Cardiac septum (tissue), 1 donor: Measurements from ENCODE around the gene TRPM2. TPM values are rescaled to one million over a fixed set of nuclear protein-coding genes. Genes with fewer than 3 reads are reported as not detected.

ENCODE experiments used
- DNase-seq: peaks from one replicate; pipeline ENCODE4 v3.0.0-alpha.2; 2020; ENCODE audit warnings: low spot score
- intact Hi-C: fragments of 100-400 bp; cut with DNase I; formaldehyde crosslinking; loops from one replicate; pipeline ENCODE4 v1.14.0; 2022
- total RNA-seq: library from RNA; stranded (reverse); fragmentation: NEBNext Ultra II Directional; extraction: Animal tissue kit (Norgen Biotek cat#: 25700); gene quantifications from one replicate; pipeline ENCODE4 v1.2.1, GENCODE V29; 2021
- donor health status: DM: no; HTN: no; CAD: no.

TRPM2 gene
- total RNA-seq, 1 donor from 2014 or later = 1.2 TPM

DNA sequence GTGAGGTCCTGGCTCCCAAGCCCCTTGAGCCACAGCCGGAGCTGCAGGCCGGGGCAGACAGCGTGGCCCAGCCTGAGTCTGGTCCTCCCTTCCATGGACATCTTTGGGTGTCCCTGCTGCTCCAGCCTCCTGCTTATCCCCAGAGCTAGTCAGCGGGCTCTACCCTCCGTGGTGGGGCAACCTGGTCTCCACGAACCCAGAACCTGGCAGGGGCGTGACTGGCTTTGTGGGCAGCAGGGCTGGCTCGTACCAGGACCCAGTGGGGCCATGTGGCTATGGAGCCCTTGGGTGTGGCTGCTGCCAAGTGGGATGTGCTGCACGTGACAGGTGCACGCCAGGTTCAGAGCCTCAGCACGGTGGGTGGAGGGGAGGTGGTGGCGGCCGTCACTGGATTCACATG lies 32.6 kb upstream of the TRPM2 start:
- no peak for DNase-seq
- intact Hi-C loops = no loop called here

DNA sequence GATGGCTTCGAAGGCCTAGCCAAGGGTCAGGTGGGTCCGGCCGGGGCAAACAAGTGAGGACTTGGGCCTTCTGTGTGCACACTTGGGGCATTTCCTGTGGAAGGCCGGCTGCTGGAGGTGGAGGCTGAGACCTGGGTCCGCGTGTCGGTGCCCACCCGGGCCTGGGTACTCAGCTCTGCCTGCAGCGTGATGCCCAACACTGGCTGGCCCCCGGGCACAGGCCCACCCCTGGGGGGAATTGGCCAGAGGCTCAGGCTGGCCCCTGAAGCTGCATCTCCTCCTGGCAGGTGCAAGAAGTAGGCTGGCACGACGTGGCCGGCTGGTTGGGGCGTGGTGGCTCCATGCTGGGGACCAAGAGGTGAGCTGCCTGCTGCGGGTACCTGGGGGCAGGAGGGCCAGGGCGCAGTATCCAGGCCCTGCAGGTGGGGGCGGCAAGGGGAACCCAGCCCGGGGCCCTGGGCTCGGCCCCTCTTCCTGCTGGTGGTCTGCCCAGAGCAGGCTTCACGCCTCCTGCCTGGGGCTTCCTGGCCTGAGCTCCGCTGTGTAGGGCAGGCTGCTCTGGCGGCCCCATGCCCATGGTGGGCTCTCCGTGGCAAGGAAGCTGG lies 31.5 kb upstream of the TRPM2 start:
- no peak for DNase-seq
- intact Hi-C loops = no loop called here

GRCh38 chr21:44322621-44323325 lies 30.6 kb upstream of the TRPM2 start:
- intact Hi-C loops = no loop called here

DNA sequence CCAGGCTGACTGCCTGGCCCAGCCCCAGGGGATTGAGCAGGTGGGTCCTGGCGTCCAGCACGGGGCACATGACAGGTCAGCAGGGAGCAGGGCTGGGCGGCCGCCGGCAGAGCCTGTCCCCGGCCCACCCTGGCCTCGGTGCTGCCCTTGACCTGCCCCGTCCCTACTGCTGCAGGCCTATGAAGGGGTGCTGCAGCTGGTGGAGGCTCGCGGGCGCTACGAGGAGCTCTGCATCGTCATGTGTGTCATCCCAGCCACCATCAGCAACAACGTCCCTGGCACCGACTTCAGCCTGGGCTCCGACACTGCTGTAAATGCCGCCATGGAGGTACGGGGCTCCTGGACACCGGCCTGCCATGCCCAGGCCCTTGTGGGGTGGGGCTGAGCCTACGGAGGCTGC lies 29.8 kb upstream of the TRPM2 start:
- intact Hi-C loops = no loop called here
- DNase-seq = no peak

More at GRCh38 chr21:44322621-44323325, 30.6 kb upstream of the TRPM2 start:
- DNase-seq = no peak

DNA sequence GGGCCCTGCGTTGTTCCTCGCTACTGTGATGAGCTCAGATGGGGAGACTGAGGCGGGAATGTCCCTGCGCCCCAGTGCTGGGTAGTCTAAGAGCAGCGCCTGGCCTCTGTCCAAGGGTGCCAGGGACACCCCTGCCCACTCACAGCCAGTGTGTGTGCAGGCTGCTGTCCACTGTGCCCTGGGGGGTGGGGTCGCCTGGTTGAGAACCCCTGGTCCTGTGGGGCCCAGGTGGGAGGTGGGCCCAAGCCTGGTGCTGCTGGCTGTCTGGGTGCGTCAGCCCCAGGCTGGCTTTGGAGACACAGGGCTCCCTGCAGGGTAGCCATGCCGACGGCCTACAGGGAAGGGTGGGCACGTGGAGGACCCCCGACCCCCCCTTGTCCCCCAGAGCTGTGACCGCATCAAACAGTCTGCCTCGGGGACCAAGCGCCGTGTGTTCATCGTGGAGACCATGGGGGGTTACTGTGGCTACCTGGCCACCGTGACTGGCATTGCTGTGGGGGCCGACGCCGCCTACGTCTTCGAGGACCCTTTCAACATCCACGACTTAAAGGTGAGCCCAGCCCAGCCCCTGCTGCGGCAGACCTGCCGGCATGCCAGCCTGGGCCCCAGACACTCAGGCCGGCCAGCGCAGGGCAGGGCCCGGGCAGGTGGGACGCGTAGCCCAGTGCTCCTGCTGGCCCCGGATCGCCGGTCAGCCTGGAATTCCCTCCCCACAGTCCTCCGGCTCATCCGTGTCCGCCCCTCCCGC lies 29.1 kb upstream of the TRPM2 start:
- intact Hi-C loops = no loop called here
- DNase-seq = no peak

- intact Hi-C loops = no loop called here
Measured at GRCh38 chr21:44324854-44325107, 28.6 kb upstream of the TRPM2 start.

DNA sequence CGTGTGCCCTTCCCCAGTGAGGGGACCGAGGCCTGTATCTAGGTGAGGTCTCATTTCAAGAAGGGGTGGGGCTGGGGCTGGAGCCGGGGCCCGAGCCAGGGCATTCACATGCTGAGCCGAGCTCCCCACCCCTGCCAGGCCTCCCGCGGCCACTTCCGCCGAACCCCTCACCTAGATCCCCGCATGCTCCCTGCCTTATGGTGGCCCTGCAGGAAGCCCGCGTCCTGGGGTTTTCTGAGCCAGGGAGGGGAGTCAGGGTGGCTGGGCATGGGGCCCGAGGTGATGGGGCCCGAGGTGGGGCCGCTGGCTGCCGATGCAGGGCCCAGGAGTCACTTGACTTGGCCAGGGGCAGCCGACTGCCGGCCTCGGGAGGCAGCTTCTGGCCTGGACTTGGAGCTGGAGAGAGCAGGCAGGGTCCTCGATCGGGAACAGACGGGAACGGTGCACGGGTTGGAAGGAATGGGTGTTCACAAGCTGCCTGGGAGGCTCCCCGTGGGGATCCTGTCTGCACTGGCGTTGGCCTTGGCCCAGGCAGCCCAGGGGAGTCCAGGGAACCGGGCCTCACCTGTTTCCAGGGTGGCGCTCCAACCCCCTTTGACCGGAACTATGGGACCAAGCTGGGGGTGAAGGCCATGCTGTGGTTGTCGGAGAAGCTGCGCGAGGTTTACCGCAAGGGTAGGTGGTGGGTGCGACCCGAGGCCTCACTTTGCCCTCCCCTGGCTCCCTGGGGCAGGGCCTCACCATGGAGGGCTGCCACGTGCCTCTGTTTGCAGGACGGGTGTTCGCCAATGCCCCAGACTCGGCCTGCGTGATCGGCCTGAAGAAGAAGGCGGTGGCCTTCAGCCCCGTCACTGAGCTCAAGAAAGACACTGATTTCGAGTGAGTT lies 27.8 kb upstream of the TRPM2 start:
- DNase-seq = no peak
- intact Hi-C loops = no loop called here

More at GRCh38 chr21:44324854-44325107, 28.6 kb upstream of the TRPM2 start:
- no peak for DNase-seq

DNA sequence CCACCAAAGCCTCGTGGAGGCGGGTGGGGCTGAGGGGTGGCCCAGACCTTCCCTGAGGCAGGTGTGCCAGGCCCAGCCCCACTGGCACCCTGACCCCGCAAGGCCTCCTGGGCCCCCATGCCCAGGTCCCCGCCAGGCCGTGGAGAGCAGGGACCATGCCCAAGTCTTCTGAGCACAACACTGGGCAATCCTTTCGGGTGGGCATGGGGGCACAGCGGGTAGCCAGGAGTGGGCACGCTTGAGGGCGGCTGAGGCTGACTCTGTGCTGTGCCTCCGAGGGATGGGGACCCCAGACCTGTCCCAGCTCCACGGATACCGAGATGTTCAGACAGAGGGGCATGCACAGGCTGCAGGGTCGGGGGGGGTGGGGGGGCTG lies 27.2 kb upstream of the TRPM2 start:
- DNase-seq = no peak
- intact Hi-C loops = no loop called here

DNA sequence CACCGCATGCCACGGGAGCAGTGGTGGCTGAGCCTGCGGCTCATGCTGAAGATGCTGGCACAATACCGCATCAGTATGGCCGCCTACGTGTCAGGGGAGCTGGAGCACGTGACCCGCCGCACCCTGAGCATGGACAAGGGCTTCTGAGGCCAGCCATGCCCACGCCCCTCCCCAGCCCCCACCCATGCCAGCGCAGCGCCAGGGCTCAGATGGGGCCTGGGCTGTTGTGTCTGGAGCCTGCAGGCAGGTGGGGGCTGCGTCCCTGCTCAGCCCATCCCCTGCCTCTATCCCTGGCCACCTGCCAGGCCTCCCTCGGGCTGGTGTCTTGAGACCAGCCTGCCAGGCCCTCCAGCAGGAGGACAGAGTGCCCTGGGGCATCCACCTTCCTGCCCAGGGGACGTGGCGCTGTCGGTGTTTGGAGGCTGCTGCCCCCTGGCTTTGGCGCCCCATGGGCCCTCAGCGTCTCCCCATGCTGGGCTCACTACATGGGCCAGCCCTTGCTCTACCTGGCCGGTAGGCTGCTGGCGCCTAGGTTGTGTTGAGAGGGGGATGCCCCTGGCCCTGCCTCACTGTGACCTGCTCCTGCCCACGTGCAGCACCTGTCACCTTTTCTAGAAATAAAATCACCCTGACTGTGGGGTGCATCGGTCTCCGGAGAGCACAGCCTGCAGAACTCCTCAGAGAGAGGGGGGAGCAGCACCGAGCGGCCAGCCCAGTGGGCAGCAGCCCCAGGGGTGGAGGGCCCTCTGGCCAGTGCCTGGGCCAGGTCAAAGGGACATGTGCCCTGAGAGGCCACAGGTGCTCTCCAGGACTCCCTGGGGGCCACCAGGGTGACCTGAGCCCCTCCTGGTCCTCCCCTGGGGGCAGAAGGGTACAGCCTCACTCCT lies 26.5 kb upstream of the TRPM2 start:
- intact Hi-C loops = no loop called here
- no peak for DNase-seq

DNA sequence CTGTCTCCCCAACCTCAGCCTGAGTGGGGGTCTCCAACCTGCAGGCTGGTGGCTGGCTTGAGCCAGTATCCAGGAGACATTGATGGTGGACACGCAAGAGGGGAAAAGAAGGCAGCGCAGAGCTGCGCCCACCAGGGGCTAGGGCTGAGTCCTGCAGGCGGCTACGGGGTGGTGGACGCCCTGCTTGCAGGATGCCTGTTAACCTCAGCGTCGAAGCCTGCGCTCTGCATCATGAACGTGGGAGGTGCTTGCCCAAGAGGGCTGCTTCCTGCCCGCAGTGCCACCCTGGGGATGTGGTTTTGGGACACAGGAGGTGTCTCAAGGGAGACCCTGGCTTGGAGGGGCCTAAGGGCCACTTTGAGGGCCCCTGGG lies 25.8 kb upstream of the TRPM2 start:
- intact Hi-C loops = no loop called here
- DNase-seq = no peak

DNA sequence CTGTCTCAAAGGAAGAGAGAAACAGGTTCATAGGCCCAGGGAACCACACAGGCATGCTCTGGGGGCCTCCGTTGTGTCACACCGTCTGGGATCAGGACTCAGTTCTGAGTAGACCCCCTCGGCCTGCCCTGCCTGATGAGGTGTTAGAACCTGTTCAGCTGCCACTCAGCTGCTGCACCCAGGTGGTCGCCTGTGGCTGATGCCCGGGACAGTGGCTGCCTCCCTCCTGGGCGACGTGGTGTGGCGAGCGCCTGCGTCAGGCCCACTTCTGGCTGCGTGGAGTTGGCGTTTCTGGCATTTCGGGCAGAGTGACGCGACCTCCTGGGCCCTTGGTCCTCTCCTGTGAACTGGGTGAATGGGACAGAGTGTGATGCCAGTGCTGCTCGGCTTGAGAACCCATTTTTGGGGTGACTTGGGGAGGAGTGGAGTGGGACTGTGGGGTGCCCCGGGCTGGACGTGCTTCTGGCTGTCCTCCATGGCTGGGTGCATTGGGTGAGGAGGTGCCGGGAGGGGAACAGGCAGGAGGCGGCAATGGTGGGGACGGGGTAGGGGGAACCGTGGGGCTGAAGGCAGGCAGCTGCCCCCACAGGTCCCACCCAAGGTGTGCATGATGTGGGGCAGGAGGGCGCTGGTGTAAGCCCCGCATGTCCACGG lies 25.1 kb upstream of the TRPM2 start:
- no peak for DNase-seq
- intact Hi-C loops = no loop called here

DNA sequence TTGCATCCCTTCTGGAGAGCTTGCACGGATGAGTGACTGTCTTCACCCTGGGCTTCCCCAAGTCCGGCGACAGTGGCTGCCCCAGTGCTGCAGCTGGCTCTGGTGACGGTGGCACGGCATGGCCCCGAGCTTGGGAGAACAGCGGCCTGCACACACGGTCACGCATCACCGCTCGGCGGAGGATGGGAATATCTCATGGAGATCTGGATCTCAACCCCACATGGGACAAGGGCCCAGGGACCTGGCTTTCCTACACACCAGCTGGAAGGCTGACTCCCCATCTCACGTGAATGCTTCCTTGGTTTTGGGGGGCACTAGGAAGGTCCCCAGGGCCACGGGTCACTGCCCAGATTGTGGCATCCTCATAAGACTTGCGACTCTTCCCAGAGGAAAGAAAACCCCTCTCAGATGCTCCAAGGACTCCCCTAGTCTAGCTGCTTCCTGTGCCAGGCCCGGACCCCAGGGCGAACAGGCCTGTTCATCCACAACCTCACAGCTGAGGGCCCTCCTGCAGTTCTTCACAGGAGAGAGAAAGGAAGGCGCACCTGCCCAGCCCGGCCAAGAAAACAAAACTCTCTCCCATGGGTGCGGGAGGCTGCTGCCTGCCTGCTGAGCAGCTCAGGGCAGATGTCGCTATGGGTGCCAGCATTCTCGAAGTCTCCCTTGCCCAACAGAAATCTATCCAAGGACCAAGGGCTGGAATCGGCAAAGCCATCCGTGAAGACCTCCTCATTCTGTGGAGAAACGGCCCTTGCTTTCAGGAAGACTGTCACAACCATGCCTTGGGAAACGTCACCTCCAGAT lies 24.1 kb upstream of the TRPM2 start:
- DNase-seq = no peak

GRCh38 chr21:44329971-44330681 lies 23.3 kb upstream of the TRPM2 start:
- intact Hi-C loops = no loop called here
- DNase-seq = no peak

More for the DNA sequence above, 24.1 kb upstream of the TRPM2 start:
- intact Hi-C loops = no loop called here

- intact Hi-C loops = no loop called here
- no peak for DNase-seq
Measured at GRCh38 chr21:44330698-44331097, 22.7 kb upstream of the TRPM2 start.

- intact Hi-C loops = no loop called here
- DNase-seq = no peak
Measured at GRCh38 chr21:44331209-44331608, 22.2 kb upstream of the TRPM2 start.

DNA sequence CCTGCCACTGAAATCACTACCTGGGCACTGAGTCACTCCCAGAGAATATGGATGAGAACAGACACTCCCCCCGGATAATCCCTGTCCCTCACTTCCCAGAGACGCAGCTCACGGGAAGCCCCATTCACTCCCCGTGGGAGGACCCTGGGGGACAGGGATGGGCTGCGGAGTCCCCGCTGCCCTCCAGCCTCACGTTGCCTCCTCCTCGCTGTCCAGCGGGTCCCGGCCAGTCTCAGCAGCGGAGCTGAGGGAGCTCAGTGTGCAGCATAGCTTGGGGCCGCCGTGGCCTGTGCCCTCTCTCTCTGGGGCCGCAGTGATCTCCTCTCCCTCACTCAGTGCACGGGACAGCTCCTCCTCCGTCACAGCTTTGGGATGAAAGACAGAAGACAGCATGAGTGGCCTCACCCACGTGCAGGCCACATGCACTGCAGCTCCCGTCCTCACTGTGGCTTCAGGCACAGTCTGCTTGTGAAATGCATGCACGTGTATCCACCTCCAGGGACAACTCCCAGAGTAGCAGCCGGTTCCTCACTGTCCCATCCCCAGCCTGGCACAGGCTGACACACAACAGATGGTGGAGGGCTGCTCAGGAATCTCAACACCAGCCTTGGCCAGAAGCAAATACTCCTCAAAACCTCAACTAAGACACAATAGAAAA lies 21.6 kb upstream of the TRPM2 start:
- intact Hi-C loops = no loop called here
- DNase-seq = no peak

- no peak for DNase-seq
- intact Hi-C loops = no loop called here
Measured at GRCh38 chr21:44332383-44332782, 21.0 kb upstream of the TRPM2 start.
